SKM-1 (cell line): Measurements from ENCODE around the gene PRKD1.

Experiments used
- DNase-seq: peaks from one replicate; lab custom pipeline; 2025; ENCODE audit not compliant: unreplicated experiment; lab: John Stamatoyannopoulos, UW

Gene PRKD1

DNA sequence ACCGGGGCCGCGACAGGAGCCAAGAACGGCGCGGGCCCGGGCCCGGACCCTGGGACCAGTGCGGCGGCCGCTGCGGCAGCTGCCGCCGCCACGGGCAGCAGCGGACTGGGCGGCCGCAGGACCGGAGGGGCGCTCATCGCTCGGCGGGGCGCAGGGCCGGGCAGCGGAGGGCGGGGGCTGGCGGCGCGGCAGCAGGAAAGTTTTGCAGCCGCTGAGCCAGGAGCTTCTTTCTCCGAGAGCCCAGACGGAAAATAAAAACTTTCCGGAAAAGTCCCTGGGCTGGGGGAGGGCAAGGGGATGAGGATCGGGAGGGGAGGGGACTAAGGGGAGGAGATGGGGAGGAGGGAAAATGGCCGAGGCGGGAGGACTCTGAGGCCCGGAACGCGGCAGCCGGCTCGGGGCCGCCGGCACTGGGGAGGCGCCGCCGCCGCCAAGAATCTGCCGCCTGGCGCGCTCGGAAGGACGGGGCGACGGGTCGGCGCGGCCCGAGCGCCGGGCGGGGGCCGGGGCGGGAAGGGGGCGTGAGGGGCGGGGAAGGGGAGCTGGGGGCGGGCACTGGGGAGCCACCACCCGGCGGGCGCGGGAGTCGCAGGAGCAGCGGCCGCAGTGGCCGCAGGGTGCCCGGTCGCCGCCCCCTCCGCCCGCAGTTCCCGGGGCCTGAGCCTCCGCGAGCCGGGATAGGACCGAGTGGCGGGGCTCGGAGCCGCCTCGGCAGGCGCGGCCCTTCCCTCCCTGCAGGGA, at the start of gene PRKD1:
Gene PRKD1 (minus strand): TSS at position 472 of the 741 bp plus-strand sequence.
- no peak for DNase-seq

DNA sequence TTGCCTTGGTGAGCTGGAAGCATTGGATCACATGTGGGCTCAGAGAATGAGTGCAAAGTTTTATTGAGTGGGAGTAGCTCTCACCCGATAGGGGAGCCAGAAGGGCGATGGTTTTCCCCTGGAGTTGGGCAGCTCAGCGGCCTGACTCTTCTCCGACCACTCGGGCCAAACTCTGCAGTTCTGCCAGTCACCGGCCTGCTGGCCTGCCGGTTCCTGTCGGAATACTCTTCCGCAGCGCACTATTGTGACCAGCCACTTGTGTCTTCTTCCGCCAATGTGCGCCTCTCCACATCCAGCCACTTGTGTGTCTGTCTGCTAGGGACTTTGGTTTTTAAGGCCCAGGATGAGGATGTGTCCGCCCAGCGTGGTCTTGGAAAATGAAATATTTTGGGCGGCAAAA, 43.5 kb upstream of the PRKD1 start:
- no peak for DNase-seq

DNA sequence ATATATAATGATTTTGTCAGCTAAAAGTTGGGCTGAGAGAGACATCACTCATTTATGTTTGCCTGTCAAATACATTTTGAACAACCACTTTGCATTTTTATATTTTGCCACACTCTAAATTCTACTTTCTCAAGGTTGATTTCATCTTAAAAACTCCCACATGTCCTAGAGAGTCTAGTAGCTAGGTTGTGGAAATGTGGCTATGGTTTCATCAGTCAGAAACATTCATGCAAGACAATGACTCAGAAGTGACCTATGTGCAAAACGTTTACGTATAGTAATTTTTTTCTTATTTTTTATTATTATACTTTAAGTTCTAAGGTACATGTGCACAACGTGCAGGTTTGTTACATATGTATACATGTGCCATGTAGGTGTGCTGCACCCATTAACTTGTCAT, 27.4 kb upstream of the PRKD1 start:
- no peak for DNase-seq

DNA sequence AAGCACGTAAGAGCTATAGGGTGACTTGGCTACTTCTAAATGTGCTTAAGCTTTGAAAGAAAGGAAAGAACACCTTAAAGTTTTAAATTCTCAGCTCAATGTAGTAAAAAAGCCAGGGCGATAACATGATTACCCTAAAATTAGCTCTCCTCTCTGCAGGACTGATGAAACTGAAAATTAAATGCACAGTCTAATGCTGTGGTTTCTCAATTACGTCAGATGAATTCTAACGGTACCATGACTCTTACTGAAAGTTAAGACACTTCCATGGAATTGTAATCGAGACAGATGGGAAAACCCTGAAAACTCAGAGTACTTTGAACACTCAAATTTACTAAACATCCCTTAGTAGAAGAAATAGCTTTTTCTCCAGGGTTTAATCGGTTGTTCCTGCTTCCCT, 25.9 kb upstream of the PRKD1 start:
- DNase-seq: no peak

DNA sequence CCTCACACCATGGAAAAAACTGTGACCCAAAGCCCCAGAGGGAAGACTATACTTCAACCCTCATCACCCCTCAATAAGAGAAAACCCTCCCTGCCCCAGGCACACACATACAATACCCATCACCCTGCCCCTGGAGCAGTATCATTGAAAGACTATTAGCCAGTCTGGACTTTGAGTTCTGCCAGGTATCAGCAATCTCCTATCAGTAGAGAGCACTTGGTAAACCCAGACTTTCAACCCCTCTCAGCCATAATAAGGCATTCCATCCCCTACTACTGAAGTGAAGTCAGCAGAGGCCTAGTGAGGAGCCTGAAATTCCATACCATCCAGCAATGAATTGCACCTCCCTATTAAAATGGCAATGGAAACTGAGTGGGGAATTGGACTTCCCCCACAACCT, 16.4 kb upstream of the PRKD1 start:
- DNase-seq: no peak

DNA sequence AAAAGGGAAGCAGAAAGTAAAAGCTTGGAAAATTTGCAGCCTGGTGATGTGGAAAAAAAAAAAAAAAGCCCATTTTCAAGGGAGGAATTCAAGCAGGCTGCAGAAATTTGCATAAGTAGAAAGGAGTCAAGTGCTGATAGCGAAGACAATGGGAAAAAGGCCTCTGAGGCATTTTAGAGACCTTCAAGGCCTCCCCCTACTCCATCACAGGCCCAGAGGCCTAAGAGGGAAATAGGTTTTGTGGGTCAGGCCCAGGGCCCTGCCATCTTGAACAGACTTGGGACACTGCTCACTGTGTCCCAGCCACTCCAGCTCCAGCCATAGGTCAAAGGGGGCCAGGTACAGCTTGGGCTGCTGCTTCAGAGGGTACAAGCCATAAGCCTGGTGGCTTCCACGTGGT, 13.8 kb upstream of the PRKD1 start:
- no peak for DNase-seq

DNA sequence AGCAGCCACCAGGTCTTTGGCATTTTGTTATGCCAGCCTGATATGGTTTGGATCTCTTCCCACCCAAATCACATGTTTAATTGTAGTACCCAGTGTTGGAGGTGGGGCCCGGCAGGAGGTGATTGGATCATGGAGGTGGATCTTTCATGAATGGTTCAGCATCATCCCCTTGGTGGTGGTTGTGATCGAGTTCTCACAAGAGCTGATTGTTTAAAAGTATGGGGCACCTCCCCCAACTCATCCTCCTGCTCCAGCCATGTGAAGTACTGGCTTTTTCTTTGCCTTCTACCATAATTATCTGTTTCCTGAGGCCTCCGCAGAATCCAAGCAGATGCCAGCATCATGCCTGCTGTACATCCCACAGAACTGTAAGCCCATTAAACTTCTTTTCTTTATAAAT, 12.8 kb upstream of the PRKD1 start:
- DNase-seq: no peak

DNA sequence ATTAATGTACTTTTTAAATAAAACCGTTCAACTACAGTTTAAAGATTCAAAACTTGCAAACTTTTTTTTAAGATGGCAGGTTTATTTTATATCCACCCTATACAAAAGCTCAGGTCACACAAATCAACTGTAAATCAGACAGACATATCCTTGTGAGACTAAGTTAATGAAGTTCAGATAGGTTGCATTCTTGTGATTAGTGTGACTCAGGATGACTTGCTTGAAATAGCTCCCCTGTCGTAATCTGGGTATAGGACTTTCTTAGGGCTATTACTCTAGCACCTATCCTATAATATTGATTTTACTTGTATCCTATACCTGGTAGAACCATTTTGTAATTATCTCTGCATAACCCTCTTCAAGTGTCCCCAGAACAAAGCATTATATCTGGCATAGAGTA, 9.5 kb upstream of the PRKD1 start:
- DNase-seq: no peak

DNA sequence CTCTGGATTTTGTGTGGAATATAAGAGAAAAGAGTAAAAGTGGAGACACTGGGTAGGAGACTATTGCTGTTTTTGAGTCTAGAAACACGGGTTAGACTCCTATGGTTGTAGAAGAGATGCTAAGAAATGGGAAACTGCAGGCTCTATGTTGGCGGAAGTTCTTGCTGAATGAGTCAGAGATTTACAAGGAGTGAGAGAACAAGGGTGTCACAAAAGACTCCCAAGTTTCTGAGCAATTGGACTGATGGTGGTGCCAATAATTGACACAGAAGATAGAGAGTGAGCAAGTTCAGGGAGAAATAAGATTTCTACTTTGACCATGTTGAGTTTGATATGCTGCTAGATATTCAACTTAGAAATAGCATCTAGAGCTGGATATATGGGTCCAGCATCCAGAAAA, 2.6 kb upstream of the PRKD1 start:
- DNase-seq: no peak

DNA sequence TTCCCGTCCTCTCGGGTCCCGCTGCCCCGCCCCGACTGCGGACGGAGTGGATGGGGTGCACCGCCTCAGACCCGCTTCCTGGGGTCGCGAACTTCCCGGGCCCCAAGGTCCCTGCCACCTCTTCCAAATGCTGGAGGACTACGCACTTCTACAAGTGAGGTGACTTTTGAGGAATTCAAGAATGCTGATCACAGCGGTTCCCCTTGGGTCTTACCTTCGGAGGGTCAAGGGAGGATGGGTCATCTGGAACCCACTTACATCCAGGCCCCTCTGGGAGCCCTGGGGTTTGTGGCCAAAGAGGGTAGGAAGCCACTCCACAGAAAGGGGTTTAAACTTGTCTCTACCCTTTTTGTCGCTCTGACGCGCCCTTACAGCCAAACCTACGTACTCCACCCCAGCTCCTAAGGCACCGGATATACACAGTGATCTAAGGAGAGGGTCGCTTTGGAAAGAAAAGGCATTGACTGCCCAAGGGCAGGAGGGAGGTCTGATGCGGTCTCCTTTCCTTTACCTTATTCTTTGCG, 532 bp upstream of the PRKD1 start:
- DNase-seq: no peak

DNA sequence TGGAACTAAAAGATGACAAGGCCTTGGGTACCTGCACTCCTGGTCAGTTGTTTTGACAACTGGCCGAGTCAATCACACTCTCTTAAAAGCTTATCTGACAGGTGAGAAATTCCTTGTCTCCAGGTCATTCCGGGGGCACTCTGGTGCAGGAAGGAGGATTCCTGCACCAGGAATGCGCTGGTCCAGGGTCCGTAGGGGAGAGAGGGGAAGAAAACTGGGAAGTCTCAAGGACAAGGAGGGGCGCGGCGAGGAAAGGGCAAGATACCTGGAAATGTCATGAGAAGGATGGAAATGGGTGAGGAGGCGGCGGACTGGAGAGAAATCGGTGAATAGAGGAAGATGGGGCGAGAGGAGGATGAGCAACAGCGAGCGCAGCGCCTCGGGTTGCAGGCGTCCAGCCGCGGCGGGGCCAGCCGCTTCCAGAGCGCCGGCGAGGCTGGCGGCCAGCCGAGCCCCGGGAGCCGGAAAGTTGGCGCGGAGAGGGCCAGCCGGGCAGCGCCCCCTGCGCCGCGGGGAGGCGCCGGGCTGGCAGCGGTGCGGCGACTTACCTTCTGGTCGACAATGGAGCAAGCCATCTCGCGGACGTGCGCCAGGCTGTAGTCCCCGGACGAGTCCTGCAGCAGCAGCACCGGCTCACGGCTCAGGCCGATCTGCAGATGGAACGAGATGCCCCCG, 809 bp downstream of the PRKD1 start:
- no peak for DNase-seq

DNA sequence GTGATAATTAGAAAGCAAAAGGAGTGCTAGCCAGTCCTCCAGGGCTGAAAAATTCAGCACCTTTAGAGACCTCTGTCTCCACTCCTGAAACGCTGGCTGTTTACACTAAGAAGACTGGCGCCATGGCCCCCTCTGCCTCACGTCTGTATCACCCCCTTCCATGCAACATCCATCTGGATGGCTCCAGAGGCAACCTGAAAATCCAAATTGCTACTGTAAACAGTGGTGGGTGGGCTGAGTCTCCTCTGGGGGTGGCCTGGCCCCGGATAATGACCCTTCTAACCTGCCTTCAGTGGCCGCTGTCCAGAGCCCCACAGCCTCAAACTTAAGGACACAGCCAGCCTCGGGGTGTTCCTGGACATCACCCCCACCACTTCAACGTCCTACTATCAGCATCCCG, 1.4 kb downstream of the PRKD1 start:
- DNase-seq: no peak

DNA sequence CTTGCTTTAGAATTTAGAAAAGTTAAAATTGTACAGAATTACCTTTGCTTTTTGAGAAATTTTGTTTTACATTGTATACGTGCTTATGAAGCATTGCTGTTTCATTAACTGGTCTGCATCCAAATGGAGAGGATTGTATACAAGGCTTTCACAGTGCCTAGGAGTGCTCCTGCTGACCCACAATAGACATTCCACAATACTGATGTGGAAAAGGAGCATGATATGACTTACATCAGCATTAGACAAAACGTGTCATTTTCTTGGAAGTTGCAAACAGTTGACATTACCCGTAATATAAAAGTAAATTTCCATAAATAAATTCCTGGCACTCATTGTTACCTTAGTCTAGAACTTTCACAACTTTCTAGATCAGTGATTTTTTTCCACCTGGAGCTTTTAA, 1.9 kb downstream of the PRKD1 start:
- no peak for DNase-seq

DNA sequence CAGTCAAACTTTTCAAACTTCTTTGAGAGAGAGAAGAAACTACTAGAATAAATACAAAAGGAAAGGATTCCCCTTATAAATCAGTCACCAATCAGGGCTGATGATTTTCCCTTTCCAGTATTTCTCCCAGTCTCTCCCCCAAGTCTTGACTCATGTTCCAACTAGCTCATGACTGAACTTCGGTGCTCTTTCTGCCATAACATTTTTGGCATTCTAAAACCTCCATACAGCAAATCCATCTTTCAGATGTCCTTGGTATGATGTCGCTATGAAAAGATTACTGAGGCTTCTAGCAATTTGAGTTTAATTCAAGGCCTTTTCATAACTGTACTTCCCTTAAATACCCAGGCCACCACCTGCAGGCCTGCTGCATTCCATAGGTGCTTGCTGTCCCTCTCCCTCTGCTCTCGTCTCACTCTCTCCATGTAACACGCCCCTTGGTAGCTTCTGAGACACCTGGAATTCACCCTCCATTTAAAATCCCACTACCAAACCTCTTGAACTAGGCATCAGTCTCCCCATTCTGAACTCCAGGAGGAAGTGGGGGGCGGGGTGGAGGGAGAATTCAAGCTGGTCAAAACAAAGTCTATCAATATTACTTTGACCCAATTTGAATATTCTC, 2.4 kb downstream of the PRKD1 start:
- DNase-seq: no peak

DNA sequence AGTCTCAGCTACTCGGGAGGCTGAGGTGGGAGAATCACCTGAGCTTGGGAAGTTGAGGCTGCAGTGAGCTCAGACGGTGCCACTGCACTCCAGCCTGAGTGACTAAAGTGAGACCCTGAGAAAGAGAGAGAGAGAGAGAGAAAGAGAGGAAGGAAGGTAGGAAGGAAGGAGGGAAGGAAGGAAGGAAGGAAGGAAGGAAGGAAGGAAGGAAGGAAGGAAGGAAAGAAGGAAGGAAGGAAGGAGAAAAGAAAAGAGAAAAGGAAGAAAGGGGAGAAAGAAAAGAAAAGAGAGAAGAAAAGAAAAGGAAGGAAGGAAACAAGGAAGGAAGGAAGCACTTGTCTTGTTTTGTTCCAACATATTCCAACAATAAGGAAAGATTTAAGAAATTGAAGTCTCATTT, 7.8 kb downstream of the PRKD1 start:
- no peak for DNase-seq

DNA sequence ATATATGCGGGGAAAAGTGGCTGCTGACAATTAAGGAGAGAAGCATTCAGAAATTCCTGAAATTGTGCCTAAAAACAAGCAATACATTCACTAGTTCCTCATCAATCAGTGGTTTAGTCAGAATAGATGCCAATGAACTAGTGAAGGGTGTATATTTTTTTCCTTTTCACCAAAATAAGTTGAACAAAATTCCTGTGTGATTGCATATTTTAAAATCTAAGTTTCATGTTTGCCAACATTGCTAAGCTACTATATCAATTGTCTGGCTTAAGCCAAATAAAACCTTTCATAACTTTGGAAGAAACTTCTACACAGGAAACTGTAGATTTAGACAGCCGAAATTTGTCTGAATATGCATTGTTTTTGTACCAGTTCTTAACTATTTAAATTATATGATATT, 8.7 kb downstream of the PRKD1 start:
- DNase-seq: no peak

DNA sequence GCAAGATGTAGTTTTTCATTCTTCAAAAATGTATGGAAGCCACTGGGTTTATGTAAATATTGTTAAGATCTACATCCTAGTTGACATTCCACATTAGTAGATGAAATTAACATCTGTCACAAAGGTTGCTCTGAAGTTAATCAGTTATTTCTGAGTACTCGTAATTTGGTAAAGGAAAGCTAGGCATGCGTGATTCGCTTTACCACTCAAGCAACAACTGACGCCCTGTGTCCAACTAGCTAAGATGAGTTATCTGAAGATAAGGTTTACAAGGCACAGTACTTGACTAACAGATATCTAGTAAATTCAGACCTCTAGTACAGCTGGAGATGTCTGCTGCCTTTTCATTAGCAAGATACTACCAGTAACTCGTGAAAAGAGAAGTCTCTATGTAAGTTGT, 14.1 kb downstream of the PRKD1 start:
- DNase-seq: no peak

DNA sequence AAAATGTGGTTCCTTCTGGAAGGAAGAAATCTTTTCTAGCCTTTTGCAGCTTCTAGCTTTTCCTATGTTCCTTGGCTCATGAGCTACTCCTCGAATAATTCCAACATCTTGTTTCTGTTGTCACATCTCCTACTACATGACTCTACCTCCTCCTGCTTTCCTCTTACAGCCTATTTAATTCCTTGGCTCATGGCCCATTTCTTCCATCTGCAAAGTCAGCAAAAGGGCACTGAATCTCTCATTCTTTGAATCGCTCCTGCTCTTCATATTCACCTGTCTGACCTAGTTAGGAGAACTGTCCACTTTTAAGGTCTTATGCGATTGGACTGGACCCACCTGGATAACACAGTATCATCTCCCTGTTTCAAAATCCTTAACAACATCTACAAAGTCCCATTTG, 15.8 kb downstream of the PRKD1 start:
- no peak for DNase-seq

DNA sequence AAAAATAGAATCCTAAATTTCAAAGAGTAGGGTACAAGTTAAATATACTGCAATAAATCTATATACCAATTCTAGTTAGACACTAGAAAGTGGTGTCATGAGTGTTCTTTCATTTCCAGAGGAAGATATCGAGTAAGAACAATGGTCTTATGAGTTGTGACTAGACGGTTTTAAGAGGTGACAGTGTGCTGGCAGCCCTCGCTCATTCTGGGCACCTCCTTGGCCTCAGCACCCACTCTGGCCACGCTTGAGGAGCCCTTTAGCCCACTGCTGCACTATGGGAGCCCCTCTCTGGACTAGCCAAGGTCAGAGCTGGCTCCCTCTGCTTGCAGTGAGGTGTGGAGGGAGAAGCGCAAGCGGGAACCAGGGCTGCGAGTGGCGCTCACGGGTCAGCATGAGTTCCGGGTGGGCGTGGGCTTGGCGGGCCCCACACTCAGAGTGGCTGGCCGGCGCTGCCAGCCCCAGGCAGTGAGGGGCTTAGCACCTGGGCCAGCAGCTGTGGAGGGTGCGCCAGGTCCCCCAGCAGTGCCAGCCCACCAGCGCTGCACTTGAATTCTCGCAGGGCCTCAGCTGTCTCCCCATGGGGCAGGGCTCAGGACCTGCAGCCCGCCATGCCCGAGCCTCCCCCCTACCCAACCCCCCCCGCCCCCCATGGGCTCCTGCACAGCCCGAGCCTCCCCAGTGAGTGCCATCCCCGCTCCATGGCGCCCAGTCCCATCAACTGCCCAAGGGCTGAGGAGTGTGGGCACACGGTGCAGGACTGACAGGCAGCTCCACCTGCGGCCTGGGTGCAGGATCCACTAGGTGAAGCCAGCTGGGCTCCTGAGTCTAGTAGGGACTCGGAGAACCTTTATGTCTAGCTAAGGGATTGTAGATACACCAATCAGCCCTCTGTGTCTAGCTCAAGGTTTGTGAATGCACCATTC, 18.7 kb downstream of the PRKD1 start:
- no peak for DNase-seq

DNA sequence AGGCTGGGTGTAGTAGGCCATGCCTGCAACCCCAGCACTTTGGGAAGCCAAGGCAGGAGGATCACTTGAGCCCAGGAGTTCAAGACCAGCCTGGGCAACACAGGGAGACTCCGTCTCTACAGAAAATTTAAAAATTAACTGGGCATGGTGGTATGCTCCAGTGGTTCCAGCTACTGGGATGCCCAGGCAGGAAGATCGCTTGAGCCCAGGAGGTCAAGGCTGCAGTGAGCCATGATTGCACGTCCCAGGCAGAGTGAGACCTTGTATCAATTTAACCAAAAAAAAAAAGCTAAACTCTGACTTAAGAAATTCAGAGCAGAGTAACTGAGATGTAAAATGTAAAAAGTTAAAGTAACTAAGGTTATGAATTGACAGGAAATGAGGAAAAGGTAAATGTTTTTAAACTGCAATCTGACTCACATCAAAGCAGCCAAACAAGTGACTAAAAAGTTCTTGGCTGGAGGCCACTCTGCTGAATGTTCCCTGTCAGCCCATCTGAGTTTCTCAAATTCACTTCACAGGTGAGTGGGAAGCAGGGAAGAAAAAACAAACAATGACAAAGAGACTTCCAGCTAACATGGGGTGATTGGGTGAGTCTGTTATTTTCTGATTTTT, 21.3 kb downstream of the PRKD1 start:
- no peak for DNase-seq

DNA sequence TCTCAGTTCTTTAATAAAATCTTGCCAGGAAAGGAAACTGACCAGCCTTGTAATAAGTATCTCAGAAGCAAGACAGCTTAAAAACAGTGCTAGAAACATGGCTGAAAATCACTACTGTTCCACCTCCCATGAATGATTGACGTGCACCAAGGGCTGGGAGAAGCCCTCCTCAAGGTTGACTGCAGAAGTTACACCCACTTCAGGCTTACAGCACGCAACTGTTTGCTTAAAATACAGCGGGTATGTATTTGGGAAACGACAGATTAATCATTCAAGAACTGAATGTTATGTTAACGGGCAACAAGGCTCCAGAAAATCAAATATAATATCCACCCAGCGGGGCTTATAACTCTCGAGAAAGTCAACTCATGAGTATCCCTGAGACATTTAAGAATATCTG, 22.1 kb downstream of the PRKD1 start:
- DNase-seq: no peak
